Coronary artery (tissue), 2 donors: ENCODE results near the gene STAU1.
A peak's percentile ranks its signal among the peaks of the same experiment; 100 is the strongest.

ENCODE experiments used
- DNase-seq: peaks from one replicate; pipeline ENCODE4 v3.0.0-alpha.2; 2017; ENCODE audit warnings: low spot score
- H3K27ac ChIP-seq, 2 donors: fragments of 200-600 bp; sonication (generic); one replicate each; pipeline ENCODE4 v1.5.1; 2016 to 2019
- H3K4me3 ChIP-seq: fragments of 200-600 bp; sonication (generic); 2 replicates; pipeline ENCODE4 v1.5.1; 2016; ENCODE audit warnings: mild to moderate bottlenecking, moderate library complexity
- TF ChIP-seq, protein P1 (sequence below): fragments of 200-600 bp; sonication (generic); IDR thresholded peaks from one replicate; pipeline ENCODE4 v1.5.1; 2019; ENCODE audit warnings: antibody characterized with exemption

The STAU1 gene

GRCh38 chr20:49133571-49133970 is 54.6 kb downstream of the STAU1 start:
- H3K4me3 ChIP-seq = no peak overlapping the region
- no peak overlapping the region for H3K27ac ChIP-seq
- DNase-seq = no peak
- TF ChIP-seq, protein P1, sequence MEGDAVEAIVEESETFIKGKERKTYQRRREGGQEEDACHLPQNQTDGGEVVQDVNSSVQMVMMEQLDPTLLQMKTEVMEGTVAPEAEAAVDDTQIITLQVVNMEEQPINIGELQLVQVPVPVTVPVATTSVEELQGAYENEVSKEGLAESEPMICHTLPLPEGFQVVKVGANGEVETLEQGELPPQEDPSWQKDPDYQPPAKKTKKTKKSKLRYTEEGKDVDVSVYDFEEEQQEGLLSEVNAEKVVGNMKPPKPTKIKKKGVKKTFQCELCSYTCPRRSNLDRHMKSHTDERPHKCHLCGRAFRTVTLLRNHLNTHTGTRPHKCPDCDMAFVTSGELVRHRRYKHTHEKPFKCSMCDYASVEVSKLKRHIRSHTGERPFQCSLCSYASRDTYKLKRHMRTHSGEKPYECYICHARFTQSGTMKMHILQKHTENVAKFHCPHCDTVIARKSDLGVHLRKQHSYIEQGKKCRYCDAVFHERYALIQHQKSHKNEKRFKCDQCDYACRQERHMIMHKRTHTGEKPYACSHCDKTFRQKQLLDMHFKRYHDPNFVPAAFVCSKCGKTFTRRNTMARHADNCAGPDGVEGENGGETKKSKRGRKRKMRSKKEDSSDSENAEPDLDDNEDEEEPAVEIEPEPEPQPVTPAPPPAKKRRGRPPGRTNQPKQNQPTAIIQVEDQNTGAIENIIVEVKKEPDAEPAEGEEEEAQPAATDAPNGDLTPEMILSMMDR = no peak

- peak; percentile 2 for DNase-seq
- Histone ChIP-seq H3K27ac (no peak overlapping the region), H3K4me3 (no peak overlapping the region)
- TF ChIP-seq, protein P1 = no peak
These were observed 55.1 kb downstream of the STAU1 start for GRCh38 chr20:49132995-49133478.

DNA sequence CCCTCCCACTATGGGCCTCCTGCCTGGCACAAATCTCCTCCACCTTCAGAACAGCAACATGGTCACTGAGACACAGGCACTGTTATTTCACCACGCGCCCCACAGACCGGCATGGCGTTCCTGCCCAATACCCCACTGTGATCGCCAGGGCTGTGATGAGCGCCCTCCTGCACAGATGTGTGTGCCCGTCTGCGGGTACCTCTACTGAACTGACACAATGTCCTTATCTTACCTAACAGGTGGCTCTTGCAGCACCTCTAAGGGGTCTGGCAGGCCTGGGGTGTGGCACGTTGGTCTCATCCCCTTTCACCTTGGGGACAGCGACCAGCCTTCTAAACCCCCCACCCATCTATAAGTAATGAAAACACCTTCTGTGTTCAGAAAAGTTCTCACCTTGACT is 64.2 kb downstream of the STAU1 start:
- no peak overlapping the region for H3K4me3 ChIP-seq
- TF ChIP-seq, protein P1 = no peak
- H3K27ac ChIP-seq = no peak overlapping the region
- DNase-seq = peak; percentile 31

GRCh38 chr20:49122920-49123319 is 65.2 kb downstream of the STAU1 start:
- peak; percentile 62 for DNase-seq
- TF ChIP-seq, protein P1 = no peak
- H3K27ac ChIP-seq = no peak overlapping the region
- H3K4me3 ChIP-seq = no peak overlapping the region

GRCh38 chr20:49119988-49120387 is 68.1 kb downstream of the STAU1 start:
- DNase-seq = peak; percentile 40
- TF ChIP-seq, protein P1 = no peak
- Histone ChIP-seq H3K27ac (no peak overlapping the region), H3K4me3 (no peak overlapping the region)

GRCh38 chr20:49118307-49118706 is 69.8 kb downstream of the STAU1 start:
- TF ChIP-seq, protein P1 = no peak
- DNase-seq = peak; percentile 24
- Histone ChIP-seq H3K27ac (no peak overlapping the region), H3K4me3 (no peak overlapping the region)

DNA sequence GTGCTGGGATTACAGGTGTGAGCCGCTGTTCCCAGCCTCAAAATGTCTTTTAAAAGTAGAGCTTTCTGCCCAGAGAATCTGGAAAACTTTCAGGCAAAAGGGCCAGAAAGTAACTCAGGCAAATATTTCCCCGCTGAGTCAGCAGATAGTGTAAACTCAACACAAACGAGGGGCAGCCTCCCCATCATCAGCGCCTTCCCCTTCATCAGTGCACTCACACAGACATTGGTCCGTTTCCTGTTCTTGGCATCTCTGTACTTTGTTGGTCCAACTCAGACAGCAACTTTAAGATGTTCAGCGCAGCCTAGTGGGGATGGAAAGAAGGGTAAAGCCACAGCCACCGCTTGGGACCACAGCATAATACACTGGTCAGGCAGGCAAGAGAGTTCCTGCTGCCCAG is 72.6 kb downstream of the STAU1 start:
- Histone ChIP-seq H3K4me3 (no peak overlapping the region), H3K27ac (no peak overlapping the region)
- no peak for DNase-seq
- TF ChIP-seq, protein P1 = no peak
